ENCODE data around the gene TSGA10IP.
"Not testable (repeated sequence)": the region's sequence is repeated elsewhere in the genome, so short reads cannot be mapped to it uniquely, and the experiment has no call there.

TSGA10IP gene

DNA sequence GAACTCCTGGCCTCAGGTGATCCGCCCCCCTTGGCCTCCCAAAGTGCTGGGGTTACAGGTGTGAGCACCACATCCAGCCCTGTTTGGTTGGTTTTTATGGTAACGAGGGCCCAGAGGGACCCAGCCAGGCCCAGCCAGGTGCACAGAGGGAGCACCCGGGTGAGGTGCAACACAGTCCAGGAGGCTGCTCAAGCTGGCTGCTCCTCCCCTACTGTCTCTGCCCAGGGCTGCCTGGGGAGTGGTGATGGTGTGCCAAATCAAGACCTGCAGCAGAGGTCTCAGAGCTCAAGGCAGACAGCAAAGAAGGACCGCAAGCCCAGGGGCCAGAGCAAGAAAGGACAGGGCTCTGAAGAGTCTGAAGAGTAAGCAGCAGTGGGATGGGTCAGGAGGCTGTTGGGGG is 1.4 kb downstream of the TSGA10IP start:
- DNase-seq (ENCODE audit: low read depth, low spot score) = no peak

DNA sequence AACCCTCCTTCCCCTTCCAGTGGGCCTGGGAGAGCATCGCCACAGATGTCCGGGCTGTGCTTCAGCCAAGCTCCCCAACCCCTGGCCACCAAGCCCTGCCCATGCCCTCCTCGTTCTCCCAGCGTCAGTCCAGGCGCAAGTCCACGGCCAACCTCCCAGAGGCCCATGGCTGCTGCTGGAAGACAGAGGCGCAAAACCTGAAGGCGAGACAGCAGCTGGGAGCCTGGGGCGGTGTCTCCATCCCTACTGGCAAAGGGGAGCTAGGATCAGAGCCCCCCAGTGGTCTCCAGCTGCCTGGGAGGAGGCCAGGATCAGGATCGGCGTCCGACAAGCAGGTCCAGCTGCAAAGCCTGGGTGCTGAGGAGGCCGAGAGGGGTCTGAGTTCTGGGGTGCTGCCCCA is 1.9 kb downstream of the TSGA10IP start:
- no peak for DNase-seq (ENCODE audit: low read depth, low spot score)

DNA sequence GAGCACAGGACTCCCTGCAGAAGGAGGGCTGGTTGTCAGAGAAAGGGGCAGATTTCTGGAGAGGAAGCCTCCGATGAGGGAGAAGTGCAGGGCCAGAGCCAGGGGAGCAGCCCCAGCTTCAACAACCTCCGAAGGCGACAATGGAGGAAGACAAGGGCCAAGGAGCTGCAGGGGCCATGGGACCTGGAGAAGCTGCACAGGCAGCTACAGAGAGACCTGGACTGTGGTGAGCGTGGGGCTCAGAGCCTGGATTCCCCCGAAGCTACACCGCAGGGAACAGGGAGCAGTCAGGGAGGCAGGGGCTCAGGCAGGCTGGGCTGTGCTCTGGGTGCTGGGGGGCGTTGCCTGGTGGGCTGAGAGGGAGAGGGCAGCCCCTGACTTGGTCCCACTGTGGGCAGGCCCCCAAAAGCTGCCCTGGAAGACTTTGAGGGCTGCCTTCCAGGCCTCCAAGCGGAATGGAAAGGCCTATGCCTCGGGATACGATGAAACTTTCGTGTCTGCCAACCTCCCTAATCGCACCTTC is 2.4 kb downstream of the TSGA10IP start:
- DNase-seq (ENCODE audit: low read depth, low spot score) = no peak

DNA sequence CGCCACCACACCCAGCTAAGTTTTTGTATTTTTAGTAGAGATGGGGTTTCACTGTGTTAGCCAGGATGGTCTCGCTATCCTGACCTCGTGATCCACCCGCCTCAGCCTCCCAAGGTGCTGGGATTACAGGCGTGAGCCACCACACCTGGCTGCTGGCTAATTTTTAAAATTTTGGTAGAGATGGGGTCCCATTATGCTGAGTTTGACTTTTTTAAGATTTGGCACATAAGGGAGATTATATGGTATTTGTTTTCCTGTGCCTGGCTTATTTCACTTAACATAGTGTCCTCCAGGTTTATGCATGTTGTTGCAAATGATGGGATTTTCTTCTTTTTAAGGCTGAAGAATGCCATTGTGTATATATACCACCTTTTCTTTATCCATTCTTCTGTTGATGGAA is 5.4 kb downstream of the TSGA10IP start:
- not testable (repeated sequence) for DNase-seq (ENCODE audit: low read depth, low spot score)

DNA sequence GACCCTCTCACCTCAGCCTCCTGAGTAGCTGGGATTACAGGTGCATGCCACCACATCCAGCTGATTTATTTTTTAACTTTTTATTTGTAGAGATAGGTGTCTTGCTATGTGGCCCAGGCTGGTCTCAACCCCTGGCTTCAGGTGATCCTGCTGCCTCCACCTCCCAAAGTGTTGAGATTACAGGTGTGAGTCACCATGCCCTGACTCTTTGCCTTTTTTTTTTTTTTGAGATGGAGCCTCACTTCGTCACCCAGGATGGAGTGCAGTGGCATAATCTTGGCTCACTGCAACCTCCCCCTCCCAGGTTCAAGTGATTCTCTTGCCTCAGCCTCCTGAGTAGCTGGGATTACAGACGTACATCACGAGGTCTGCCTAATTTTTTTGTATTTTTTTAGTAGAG is 6.4 kb downstream of the TSGA10IP start:
- not testable (repeated sequence) for DNase-seq (ENCODE audit: low read depth, low spot score)

DNA sequence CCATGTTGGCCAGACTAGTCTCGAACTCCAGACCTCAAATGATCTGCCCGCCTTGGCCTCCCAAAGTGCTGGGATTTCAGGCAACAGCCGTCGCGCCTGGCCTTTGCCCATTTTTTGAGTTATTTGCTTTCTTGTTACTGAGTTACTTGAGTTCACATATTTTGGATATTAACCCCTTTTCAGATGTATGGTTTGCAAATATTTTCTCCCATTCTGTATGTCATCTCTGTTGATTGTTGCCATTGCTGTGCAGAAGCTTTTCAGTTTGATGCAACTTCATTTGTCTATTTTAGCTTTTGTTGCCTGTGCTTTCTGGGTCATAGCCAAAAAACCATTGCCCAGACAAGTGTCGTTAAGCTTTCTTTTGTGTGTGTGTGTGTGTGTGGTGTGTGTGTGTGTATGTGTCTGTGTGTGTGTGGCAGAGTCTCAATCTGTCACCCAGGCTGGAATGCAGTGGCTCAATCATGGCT is 6.8 kb downstream of the TSGA10IP start:
- DNase-seq (ENCODE audit: low read depth, low spot score) = no peak

DNA sequence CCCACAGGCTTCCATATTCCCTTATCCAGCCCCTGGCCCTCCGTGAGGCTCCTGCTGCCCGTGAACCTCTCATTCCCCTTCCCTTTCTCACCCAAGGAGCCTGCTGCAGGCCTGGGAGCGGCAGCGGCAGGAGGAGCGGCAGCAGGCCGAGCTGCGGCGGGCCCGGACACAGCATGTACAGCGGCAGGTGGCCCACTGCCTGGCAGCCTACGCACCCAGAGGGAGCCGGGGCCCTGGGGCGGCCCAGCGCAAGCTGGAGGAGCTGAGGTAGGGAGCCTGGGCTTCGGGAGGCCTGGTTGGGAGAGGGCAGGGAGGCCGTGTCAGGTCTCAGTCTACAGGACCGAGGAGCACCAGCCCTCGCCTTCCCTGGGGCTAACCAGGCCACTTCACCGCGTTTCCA is 8.2 kb downstream of the TSGA10IP start:
- no peak for DNase-seq (ENCODE audit: low read depth, low spot score)

DNA sequence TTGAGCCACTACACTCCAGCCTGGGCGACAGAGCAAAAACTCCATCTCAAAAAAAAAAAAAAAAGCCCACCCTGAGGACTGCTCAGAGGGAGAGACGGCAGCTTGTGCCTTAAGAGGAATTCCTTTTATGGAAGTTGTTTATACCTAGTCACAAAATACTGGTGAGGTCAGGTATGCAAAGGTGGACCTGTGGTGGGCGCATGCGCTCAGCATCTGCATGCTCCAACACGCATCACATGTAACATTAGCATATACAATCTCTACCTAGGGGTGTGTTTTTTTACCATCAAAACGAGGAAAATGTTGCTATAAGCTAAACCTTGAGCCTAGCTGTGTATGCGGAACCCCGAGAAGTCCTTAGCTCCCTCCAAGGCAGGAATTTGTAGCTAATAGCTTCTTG is 9.5 kb downstream of the TSGA10IP start:
- DNase-seq (ENCODE audit: low read depth, low spot score) = no peak

DNA sequence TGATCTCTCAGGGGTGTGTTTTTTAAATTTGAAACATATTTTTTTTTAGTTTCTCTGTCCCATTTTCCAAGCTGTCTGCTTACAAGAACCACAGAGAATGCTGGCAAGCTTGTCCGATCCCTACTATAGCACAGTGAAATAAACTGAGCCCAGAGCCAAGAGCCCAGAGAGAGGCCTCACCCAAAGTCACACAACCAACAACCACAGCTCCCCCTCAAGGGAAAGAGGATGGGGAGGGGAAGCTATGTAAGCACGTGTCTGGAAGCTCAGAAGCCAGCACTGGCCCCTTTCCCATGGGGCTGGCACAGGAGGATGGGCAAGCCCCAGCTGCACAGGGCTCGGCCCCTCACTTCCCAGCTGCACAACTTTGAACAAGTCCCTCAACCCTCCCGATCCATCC is 13.0 kb downstream of the TSGA10IP start:
- DNase-seq (ENCODE audit: low read depth, low spot score) = no peak

DNA sequence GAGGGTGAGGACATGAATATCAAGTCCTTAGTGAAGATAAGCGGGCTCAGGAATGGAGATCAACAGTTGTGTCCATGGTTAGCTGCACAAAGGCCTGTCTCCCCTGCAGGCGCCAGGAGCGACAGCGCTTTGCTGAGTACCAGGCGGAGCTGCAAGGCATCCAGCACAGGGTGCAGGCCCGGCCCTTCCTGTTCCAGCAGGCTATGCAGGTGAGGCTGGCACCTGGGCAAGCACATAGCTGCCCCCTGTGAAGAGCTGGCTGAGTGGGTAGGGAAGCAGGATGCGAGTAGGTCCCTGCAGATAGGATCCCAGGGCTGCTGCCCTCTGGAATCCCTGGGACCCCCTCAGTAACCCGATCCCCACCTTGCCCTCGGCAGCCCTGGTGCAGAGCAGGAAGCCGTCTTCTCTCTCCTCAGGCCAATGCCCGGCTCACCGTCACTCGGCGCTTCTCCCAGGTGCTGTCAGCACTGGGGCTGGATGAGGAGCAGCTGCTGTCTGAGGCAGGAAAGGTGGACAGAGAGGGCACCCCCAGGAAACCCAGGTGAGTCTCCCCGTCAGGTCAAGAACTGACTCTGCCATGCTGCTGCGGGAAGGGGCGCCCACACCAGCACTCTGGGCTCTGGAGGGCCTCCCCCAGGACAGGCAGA is 13.6 kb downstream of the TSGA10IP start:
- DNase-seq (ENCODE audit: low read depth, low spot score) = no peak

DNA sequence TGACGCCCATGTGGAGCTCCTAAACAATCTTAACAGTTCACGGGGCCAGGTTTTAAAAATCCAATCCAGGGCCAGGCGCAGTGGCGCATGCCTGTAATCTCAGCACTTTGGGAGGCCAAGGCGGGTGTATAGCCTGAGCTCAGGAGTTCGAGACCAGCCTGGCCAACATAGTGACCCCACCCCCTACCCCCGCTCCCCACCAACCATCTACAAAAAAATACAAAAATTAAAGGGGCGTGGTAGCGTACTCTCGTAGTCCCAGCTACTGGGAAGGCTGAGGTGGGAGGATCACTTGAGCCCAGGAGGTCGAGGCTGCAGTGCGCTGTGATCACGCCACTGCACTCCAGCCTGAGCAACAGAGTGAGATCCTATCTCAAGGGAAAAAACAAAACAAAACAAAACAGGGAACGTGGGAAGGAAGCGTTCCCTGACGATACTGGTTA is 15.6 kb downstream of the TSGA10IP start:
- no peak for DNase-seq (ENCODE audit: low read depth, low spot score)

DNA sequence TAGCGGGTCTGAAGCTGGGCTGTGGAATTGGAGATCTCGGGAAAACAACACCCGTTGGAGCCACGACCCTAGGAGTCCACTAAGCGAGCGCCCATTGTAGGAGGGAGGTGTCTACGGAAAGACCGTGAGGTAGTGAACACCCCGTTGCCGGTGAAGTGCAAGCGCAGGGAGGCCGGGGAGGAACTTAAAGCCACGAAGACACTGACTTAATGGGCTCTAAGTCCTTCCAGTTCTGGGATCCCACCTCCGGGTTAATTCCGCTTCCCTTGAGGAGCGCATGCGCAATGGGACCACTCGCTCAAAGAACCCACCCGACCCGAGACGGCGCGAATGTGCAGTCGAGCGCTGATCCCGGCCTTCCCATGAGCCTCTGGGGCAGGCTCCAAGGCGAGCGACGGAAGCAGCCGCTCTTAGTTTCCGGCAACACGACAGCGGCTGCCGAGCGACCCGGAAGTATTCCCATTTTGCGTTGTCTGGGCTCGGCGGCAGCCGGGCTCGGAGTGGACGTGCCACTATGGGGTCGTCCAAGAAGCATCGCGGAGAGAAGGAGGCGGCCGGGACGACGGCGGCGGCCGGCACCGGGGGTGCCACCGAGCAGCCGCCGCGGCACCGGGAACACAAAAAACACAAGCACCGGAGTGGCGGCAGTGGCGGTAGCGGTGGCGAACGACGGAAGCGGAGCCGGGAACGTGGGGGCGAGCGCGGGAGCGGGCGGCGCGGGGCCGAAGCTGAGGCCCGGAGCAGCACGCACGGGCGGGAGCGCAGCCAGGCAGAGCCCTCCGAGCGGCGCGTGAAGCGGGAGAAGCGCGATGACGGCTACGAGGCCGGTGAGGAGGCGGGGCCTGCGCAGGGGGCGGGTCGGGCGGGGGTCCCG is 16.2 kb downstream of the TSGA10IP start, which contains the start of gene SART1:
Gene SART1, plus strand, starts transcription at position 468 of the 874 bp plus-strand sequence. Its CDS starts 47 bp downstream, at position 515.
- peak; percentile 99 for DNase-seq (ENCODE audit: low read depth, low spot score)

DNA sequence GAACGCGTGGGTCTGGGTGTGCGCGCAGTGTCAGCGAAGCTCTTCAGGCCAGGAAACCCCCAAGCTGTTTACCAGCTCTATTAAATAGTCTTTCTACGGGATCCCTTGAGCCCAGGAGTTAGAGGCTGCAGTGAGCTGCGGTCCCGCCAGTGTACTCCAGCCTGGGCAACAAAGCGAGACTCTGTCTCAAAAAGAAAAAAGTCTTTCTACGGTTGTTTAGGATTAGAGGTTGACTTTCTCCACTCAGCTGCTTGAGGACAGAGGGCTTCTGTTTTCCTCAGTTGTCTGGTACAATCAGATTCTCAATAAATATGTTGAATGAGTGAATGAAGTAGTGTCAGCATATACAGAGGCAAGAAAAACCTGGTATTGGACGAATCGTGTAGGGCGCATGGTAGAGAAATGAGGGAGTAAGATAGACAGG is 16.9 kb downstream of the TSGA10IP start:
- no peak for DNase-seq (ENCODE audit: low read depth, low spot score)

DNA sequence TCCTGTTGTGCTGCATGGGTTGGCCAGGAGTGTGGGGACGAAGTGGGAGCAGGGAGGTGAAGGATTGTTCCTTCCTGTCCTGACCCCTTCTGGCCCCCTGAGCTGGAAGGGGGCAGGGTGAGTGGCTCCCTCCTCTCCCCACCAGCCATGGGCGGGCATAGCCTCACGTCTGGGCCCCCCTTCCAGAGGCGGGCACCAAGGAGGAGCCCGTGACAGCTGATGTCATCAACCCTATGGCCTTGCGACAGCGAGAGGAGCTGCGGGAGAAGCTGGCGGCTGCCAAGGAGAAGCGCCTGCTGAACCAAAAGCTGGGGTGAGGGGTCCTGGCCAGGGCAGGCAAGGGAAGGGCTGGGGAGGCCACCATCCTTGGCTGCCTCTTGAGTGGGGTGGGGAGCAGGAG is 19.6 kb downstream of the TSGA10IP start:
- no peak for DNase-seq (ENCODE audit: low read depth, low spot score)

DNA sequence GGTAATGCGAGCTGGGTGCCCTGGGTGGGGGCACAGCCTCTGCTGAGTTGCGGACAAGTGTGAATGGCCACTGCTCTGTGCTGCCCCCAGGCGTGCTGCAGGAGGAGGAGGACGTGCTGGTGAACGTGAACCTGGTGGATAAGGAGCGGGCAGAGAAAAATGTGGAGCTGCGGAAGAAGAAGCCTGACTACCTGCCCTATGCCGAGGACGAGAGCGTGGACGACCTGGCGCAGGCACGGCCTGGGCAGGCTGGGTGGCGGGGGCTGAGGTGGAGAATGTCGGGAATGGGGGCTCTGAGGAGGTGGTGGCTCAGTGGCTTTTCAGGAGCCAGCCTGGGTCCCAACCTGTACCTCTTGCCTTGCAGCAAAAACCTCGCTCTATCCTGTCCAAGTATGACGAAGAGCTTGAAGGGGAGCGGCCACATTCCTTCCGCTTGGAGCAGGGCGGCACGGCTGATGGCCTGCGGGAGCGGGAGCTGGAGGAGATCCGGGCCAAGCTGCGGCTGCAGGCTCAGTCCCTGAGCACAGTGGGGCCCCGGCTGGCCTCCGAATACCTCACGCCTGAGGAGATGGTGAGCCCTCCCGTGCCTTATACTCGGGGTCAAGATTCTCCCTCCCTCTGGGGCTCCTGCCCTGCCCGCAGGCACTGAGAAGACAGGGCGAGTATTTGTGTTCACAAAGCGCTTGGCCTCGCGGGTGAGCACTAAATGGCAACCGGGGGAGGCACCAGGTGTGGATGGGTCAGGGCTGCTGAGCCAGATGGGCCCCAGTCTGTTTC is 20.9 kb downstream of the TSGA10IP start:
- DNase-seq (ENCODE audit: low read depth, low spot score) = no peak

DNA sequence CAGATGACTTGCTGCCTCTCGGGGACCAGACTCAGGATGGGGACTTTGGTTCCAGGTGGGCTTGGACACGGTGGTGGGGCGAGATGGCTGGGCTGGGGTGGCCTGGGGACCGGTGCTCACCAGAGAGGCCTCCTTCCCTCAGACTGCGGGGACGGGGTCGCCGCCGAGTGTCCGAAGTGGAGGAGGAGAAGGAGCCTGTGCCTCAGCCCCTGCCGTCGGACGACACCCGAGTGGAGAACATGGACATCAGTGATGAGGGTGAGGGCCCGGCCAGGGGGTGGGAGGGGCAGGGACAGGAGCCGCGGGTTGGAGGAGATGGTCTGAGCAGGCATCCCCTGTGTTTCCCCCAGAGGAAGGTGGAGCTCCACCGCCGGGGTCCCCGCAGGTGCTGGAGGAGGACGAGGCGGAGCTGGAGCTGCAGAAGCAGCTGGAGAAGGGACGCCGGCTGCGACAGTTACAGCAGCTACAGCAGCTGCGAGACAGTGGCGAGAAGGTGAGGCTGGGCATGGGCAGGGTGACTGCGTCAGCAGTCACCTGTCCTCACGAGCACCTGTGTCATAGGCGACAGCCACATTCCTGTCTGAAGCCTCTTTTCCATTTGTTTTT is 22.2 kb downstream of the TSGA10IP start:
- DNase-seq (ENCODE audit: low read depth, low spot score) = no peak

DNA sequence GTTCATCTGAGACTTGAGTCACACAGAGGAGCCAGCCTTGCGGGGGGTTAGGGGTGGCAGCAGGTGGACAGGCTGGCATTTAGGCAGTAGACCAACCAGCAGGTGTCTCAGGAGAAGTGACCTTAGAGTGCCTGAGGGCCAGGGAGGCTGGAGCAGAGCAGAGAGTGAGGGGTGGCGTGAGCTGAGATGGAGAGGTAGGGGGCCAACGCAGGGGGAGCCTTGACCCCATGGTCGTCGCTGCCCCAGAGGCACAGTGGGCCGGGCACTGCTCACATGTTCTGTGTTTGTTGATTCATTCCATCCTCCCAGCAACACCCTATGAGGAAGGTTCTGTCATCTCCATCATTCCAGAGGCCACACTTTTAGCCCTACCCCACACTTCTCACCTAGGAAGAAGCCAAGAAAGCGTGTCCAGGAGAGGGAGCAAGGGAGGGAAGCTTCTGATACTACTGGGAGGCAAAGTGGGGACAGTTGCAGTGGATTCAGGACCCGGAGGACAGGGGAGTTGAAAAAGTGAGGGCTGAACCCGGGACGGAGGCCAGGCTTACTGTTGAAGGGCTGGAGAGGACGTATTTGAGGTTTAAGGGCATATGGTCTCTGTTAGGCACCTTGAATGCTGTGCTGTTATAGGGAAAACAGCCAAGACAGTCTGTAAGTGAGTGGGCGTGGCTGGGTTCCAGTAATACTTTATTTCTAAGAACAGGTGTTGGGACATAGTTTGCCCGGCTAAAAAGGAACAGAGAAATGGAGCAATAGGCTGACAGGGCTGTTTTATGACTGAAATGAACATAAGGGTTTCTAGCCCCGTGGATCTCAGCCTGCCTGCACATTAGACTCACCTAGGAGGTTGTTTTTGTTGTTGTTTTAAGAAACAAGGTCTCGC is 23.6 kb downstream of the TSGA10IP start:
- no peak for DNase-seq (ENCODE audit: low read depth, low spot score)

DNA sequence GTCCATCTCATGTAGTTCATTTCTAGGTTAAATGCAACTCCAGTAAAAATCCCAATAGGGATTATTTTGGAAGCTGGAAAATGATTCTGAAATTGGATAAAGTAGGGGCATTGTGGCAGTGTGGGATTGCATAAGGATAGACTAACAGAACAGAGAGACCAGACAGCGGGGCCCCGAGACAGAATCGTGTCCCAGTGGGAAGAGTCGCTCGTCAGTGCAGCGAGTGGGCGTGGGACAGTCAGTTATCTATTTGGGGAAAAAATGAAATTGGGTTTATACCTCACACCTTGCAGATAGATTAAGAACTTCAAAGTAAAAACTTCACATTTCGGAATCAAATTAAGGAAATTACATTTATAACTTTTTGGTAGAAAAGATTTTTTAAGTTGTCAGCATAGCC is 26.8 kb downstream of the TSGA10IP start:
- no peak for DNase-seq (ENCODE audit: low read depth, low spot score)

DNA sequence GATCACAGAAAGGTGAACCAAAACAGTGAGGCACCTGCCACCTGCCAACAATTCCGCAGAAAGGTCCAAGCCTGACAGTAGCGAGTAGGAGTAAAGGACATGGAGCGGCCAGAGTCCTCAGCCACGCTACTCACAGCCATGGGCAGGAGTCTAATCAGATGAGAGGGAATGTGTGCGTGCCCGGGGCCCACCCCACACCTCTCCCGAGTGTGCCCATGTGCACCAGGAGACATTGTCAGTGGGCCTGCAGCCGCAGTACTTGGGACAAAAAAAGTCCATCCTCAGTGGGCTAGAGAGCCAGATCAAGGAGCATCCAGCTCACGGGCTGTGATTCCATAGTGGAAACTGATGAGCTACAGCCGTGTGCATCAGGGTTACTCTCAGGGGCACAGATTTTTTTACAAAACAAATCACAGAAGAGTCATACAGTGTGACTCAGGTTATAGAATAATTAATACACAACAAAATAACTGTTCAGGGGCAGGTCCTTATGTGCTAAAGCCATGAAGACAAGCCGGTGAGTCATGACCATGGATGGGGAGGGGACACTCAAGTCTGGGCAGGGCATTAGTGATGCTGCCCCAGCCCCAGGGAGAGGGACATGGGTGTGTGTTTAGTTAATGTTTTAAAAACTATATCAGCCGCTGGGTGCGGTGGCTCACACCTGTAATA is 28.3 kb downstream of the TSGA10IP start:
- peak; percentile 27 for DNase-seq (ENCODE audit: low read depth, low spot score)

DNA sequence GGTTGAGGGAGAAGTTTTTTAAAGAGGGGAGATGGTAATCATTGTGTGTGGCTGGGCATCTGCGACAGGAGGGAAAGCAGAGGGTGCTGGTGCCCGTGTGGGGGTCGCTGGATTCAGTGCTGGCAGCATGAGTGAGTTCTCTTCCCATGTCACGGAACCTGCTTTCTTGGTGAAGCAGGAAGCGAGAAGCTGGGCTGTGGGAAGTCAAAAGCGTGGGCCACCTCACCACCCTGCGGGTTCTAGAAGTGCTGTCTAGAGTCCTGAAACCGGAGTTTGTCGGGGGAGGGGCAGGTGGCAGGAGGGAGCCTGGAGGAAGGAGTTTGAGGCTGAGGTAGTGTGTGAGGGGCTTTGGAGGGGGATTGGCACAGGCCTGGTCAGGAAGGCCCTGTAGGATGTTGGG is 30.5 kb downstream of the TSGA10IP start:
- no peak for DNase-seq (ENCODE audit: low read depth, low spot score)
